Vagina (tissue), 2 donors: ENCODE data around the gene RHOA.

Experiments used
- CTCF ChIP-seq, 3 experiments: fragments of 450-650 bp in 2 of 3; fragments of 200-600 bp in 1 of 3; sonication (generic) in 1 of 3; IDR thresholded peaks; one replicate each; pipeline ENCODE4 v1.5.1; 2017 to 2019; ENCODE audit warnings: antibody characterized with exemption in 3 of 3, mild to moderate bottlenecking in 2 of 3, moderate library complexity in 2 of 3
- POLR2A ChIP-seq, 2 donors: fragments of 450-650 bp; IDR thresholded peaks; one replicate each; pipeline ENCODE4 v1.6.1; 2017; ENCODE audit warnings: antibody characterized with exemption in 2 of 2, mild to moderate bottlenecking in 2 of 2, moderate library complexity in 2 of 2
- POLR2AphosphoS5 ChIP-seq, 2 donors: sonication (generic); formaldehyde crosslinking; IDR thresholded peaks; one replicate each; pipeline ENCODE4 v1.9.0; 2017; ENCODE audit warnings: antibody characterized with exemption in 2 of 2, mild to moderate bottlenecking in 2 of 2, low read depth in 1 of 2; ENCODE audit not compliant: insufficient read depth in 1 of 2

GRCh38 chr3:49387721-49388120 lies 24.1 kb downstream of the RHOA start:
- no peak for TF ChIP-seq CTCF (IDR thresholded peaks at IDR 0.05)
- TF ChIP-seq POLR2AphosphoS5 (IDR thresholded peaks at IDR 0.05; ENCODE audit: insufficient read depth in 1 of 2, low read depth in 1 of 2): no peak
- TF ChIP-seq POLR2A (IDR thresholded peaks at IDR 0.05): no peak
